K562 (cell line): Measurements from ENCODE around the gene TBCCD1. TPM values are rescaled to one million over a fixed set of nuclear protein-coding genes. Genes with fewer than 3 reads are reported as not detected.

ENCODE experiments used
- ATF1 ChIP-seq, 2 experiments: fragments of 450-650 bp in 1 of 2; IDR thresholded peaks; 2 replicates each; pipeline ENCODE4 v1.6.1; 2016; ENCODE audit warnings: missing compliant biosample characterization in 1 of 2, missing genetic modification characterization in 1 of 2
- CREBBP ChIP-seq: IDR thresholded peaks from one replicate; pipeline ENCODE4 v1.6.1; 2012; ENCODE audit warnings: low read depth, mild to moderate bottlenecking, control low read depth, inconsistent platforms, low read length
- KLF16 ChIP-seq: IDR thresholded peaks from 2 replicates; pipeline ENCODE4 v1.6.1; 2016; ENCODE audit warnings: antibody characterized with exemption
- MGA ChIP-seq: fragments of 450-650 bp; IDR thresholded peaks from 2 replicates; pipeline ENCODE4 v1.6.1; 2016; ENCODE audit warnings: mild to moderate bottlenecking, moderate library complexity
- STAG1 ChIP-seq: sonication (generic); formaldehyde crosslinking; IDR thresholded peaks from 2 replicates; pipeline ENCODE4 v1.5.0; 2020; ENCODE audit warnings: missing genetic modification reagents, borderline replicate concordance
- ZNF277 ChIP-seq: fragments of 250-450 bp; sonication (Bioruptor Pico); IDR thresholded peaks from 2 replicates; pipeline ENCODE4 v1.8.0; 2022; ENCODE audit warnings: inconsistent platforms, mild to moderate bottlenecking, moderate library complexity, borderline replicate concordance
- polyA plus RNA-seq, 8 experiments: library from polyadenylated mRNA; depleted of rRNA in 4 of 8; stranded (reverse) in 5 of 8; unstranded in 3 of 8; fragments of >200 nt; fragmentation: Nextera tagmentation in 2 of 8; fragmentation: Illumina TruSeq in 1 of 8; extraction: Ambion mirVana in 2 of 8; extraction: Trizol in 1 of 8; gene quantifications; 2 replicates each; pipeline versions ENCODE4 v1.2.1 to v1.2.3, GENCODE V29; 2011 to 2014; ENCODE audit warnings: inconsistent platforms in 1 of 8, missing spikeins in 1 of 8
- total RNA-seq, 7 experiments: library from RNA; depleted of rRNA in 6 of 7; stranded (reverse); fragments of >200 nt in 6 of 7; fragmentation: Illumina TruSeq in 2 of 7; extraction: Trizol in 2 of 7; gene quantifications; 2 replicates each; pipeline versions ENCODE4 v1.2.1 to v1.2.3, GENCODE V29; 2011 to 2021; ENCODE audit warnings: low replicate concordance in 1 of 7

TBCCD1 gene
- total and polyA plus RNA-seq, 9 of the 15 experiments (the other 6 are each of a cell fraction or from before 2014, with no cell fraction given): 17.7 to 31.1 (median 21.2) TPM

GRCh38 chr3:186512570-186513302, 54.4 kb downstream of the TBCCD1 start (continued):
- TF ChIP-seq MGA (no peak), KLF16 (no peak), CREBBP (no peak), STAG1 (CRISPR knock-in tag) (no peak), ATF1 (CRISPR knock-in tag; IDR thresholded peaks at IDR 0.05) (no peak), ATF1 (tag; IDR thresholded peaks at IDR 0.05) (no peak), ZNF277 (CRISPR knock-in tag) (no peak)
